ENCODE results near the gene BCL3.
"Not testable (repeated sequence)": the region's sequence is repeated elsewhere in the genome, so short reads cannot be mapped to it uniquely, and the experiment has no call there.

BCL3 gene

DNA sequence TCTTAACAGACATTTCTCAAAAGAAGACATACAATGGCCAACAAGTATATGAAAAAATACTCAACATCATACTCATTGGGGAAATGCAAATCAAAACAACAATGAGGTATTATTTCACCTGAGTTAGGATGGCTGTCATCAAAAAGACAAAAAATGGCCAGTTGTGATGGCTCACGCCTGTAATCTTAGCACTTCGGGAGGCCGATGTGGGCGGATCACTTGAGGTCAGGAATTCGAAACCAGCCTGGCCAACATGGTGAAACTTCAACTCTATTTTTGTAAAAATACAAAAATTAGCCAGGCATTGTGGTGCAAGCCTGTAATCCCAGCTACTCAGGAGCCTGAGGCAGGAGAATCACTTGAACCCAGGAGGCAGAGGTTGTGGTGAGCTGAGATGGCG, 27.6 kb upstream of the BCL3 start:
- DNase-seq (ENCODE audit: low spot score), result no peak

DNA sequence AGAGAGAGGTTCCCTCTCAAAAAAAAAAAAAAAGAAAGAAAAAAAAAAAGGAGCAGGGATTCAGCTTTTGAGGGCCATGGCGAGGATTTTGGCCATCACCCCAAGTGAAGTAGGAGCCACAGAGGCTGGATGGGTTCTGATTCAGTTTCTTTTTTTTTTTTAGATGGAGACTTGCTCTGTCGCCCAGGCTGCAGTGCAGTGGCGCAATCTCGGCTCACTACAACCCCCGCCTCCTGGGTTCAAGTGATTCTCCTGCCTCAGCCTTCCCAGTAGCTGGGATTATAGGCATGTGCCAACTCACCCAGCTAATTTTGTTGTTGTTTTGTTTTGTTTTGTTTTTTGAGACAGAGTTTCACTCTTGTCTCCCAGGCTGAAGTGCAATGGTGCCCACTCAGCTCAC, 27.1 kb upstream of the BCL3 start:
- DNase-seq (ENCODE audit: low spot score), result not testable (repeated sequence)

DNA sequence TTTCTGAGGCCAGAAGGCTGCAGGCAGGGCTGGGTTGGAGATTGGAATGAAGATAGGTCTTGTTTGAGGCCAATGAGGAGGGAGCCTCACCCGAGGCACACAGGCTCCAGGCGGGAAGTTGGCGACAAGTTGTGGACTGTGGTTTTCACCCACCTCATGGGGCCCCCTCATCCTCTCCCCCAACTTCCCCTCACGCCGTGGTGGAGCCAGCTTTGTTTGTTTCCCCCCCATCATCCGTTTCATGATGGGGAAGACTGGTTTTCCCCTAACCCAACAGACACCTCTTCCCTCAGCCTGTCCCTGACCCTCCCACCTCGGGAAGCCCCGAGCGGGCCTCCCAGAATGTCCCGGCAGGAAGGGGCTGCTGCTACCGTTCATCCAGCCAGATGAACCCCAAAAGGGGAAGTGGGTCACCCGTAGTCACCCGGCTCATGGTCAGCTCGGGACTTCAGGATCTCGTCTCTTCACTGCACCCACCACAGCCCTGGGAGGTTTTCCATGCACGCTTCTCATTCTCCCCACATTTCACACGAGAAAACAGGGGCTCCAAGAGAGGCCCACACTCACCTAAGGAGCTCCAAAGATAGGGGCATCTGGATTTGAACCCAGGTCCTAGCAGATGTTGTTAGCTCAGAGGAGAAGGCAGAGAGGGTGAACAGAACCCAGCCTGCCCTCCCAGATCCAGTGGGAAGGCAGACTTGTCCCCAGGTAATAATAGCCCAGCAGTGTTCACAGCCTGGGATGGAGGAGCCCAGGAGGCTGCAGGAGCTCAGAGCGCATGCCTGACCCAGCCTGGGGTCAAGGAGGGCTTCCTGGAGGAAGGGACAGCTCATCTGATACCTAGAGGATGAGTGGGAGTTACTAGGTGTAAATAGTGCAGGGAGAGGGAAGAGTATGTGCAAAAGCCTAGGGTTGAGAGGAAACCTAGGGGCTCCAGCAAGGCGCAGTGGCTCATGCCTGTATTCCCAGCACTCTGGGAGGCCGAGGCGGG, 26.1 kb upstream of the BCL3 start:
- DNase-seq (ENCODE audit: low spot score), result no peak

GRCh38 chr19:44723299-44723951, 25.1 kb upstream of the BCL3 start:
- no peak for DNase-seq (ENCODE audit: low spot score)

DNA sequence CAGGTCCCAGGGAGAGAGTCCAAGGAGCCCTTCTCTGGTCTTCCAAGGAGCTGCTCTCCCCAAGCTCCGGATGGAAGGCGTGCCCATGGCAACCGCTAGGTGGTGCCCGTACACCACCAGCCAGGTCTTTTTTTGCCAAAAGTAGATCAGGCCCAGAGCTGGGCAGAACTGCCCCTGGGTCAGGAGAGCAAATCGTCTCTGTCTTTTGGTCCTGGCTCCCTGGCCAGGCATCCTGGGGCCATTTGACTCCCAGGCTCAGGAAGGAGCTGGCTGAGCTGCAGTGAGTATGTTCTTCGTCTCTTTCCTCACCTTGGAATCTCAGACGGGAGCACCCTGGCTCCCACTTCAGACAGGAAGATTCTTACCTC, 24.6 kb upstream of the BCL3 start:
- DNase-seq (ENCODE audit: low spot score), result peak; percentile 42

DNA sequence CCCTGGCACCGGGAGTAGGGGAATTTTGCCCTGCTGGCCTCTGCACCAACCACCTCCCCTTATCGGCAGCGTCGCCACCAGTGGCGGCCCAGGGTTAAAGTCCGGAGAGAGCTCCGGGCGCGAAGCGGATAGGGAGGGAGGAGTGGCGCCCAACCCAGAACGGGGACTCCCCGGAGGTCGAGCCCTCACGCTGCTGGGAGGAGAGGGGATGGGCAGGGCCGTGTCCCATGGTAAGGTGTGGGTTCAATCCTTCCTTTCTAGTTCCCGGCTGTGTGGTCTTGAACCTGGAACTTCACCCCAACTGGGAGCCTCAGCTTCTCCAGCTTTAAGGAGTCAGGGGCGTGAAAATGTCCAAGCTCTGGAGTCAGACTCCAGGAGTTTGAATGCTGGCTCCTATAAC, 23.3 kb upstream of the BCL3 start:
- no peak for DNase-seq (ENCODE audit: low spot score)

DNA sequence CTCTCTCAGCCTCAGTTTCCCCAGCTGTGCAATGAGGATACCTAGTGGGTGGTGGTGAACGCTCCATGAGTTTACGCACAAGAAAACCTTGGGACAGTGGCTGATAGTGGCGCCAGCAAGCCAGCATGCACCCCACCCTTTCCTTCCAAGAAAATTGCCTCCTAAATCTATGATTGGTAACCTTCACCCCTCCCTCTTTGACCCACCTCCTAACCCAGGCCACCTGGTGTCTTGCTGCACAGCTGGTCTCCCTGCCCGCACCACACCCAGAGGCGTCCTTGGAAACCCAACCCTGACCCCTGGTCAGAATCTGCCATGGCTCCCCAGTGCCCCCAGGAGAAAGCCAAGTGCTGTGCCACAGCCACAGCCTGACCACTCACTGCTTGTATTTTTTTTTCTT, 22.8 kb upstream of the BCL3 start:
- DNase-seq (ENCODE audit: low spot score), result no peak

- no peak for DNase-seq (ENCODE audit: low spot score)
Measured at GRCh38 chr19:44726465-44726864, 22.0 kb upstream of the BCL3 start.

GRCh38 chr19:44728178-44728577, 20.3 kb upstream of the BCL3 start:
- DNase-seq (ENCODE audit: low spot score), result no peak

- no peak for DNase-seq (ENCODE audit: low spot score)
Measured at GRCh38 chr19:44729516-44730033, 18.9 kb upstream of the BCL3 start.

- no peak for DNase-seq (ENCODE audit: low spot score)
Measured at GRCh38 chr19:44731081-44731480, 17.4 kb upstream of the BCL3 start.

DNA sequence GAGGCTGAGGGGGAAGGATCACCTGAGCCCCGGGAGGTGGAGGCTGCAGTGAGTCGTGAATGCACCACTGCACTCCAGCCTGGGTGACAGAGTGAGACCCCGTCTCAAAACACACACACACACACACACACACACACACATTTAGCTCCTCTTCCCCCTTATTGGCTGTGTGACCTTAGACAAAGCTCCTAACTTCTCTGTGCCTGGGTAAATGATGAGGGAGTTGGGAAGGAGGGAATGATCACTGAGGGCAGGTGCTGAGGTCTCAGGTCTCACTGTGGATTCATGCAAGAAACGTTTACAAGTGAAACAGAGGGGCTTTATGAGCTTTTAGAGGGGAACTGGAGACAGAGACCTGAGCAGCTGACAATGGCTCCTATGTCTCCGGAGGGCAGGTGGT, 16.9 kb upstream of the BCL3 start:
- no peak for DNase-seq (ENCODE audit: low spot score)

GRCh38 chr19:44732235-44733014, 16.1 kb upstream of the BCL3 start:
- DNase-seq (ENCODE audit: low spot score), result no peak

DNA sequence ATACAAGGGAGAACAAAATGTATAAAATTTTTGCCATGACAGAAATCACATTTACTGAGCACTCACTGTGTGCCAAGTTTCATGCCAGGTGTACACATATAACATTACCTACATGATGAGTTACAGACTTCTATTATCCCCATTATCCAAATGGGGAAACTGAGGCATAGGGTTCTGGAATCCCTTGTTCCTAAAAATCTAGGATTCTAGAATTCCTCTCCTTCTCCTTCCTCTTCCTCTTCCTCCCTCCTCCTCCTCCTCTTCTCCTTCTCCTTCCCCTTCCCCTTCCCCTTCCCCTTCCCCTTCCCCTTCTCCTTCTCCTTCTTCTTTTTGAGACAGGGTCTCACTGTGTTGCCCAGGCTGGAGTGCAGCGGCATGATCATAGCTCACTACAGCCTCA, 14.2 kb upstream of the BCL3 start:
- DNase-seq (ENCODE audit: low spot score), result no peak

- DNase-seq (ENCODE audit: low spot score), result no peak
Measured at GRCh38 chr19:44735011-44735410, 13.5 kb upstream of the BCL3 start.

DNA sequence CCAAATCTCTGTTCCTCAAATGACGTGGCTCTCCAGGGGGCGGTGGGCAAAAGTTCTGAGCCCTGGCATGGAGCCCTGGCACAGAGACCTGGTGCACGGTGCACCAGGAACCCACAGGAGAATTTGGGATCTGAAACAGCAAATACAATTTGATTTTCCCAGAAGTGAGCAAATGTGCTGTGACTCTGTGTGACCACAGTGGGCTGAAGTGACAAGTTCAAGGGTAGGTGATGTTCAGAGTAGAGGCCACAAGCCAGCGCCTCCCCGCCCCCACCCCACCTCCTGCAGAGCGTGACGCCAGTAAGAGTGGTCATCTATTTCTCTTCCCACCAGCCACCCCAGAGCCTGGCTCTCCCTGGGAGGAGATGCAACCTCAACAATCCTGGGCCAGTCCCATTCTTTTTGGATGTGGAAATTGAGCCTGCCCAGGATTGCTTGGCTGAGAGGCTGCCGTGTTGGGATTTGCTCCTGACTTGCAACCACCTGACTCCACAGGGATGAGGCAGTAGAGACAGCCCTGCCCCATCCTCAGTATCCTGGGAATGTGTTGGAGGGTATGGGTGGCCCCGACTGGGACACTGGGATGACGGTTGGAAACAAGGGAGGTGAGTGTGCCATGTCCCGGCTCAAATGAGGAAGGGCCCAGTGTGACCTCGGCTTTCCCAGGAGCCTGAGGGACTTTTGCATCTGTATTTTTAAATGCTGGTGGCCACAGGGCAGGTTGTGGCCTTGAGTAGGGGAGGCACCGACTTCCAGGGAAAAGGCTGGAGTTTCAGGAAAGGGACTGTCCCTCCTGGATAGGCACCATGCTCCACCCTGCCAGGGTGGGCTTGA, 11.1 kb upstream of the BCL3 start:
- no peak for DNase-seq (ENCODE audit: low spot score)

DNA sequence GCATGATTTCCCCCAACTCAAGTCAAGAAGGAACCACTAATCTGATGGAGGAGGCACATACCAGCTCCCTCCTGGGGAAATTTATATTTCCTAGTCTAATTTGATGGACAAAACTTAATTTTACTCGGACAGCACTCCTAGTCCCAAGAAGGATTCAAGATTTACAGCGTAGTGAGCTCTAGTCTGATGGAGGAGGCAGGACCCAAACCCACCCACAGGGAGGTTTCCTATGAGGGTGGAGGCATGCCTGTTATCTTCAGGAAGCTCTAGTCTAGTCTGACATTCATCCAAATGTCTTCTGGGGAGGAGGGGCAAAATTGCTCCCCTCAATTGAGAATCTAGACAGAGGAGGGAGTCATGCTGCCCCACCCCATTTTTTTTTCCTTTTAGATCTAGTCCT, 10.4 kb upstream of the BCL3 start:
- no peak for DNase-seq (ENCODE audit: low spot score)

DNA sequence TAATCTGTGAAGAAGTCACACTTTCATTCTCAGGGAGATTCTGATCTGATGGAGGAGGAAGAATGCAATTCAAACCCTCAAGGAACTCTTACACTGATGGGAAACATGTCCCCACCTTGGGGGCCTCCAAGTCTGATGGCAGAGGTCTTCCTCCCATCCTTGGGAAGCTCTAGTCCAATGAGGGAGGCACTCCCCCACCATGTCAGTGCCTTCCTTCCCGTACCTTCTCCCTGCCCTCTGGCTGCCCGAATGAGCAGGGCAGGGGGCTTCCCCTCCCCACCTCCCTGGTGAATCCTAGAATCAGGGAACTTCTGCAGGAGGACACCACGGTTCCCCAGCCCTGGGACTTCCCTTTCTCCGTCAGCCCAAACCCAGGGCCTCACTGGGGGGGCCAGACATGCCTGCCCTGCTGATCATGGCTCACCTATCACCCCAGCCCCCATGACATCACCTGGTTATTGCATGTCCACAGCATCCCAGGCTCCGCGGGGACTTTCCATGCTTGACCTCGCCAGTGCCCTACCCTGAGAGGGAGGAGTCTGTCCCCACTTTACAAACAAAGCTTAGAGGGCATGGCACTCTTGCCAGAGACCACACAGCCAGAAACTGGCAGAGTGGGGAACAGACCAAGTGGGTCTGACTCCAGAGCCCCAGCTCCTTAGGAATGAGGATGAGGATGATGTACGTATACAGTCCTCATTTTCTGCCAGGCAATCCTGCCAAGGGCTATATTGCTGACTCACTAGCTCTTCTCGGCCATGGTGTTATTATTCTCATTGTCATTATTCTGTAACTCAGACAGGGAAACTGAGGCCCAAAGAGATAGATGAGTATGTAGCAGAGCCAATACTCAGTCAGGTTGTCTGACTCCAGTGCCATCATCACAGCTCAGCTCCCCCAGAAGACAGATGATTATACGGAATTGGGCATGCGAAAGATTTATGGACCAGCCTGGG, 9.6 kb upstream of the BCL3 start:
- DNase-seq (ENCODE audit: low spot score), result no peak

- DNase-seq (ENCODE audit: low spot score), result no peak
Measured at GRCh38 chr19:44740351-44740824, 8.1 kb upstream of the BCL3 start.

- no peak for DNase-seq (ENCODE audit: low spot score)
Measured at GRCh38 chr19:44741258-44741731, 7.2 kb upstream of the BCL3 start.
